Ishikawa (cell line): ENCODE results near the gene IPPK.

ENCODE experiments used
- CEBPB ChIP-seq: IDR thresholded peaks from 2 replicates; pipeline ENCODE4 v1.6.1; 2012
- CREB1 ChIP-seq: IDR thresholded peaks from 2 replicates; pipeline ENCODE4 v1.6.1; 2012; ENCODE audit warnings: low read depth
- EGR1 ChIP-seq: IDR thresholded peaks from 2 replicates; pipeline ENCODE4 v1.6.1; 2012
- EP300 ChIP-seq: IDR thresholded peaks from 2 replicates; pipeline ENCODE4 v1.6.1; 2012; ENCODE audit warnings: borderline replicate concordance
- NFIC ChIP-seq: IDR thresholded peaks from 2 replicates; pipeline ENCODE4 v1.6.1; 2012
- RAD21 ChIP-seq: IDR thresholded peaks from 2 replicates; pipeline ENCODE4 v1.6.1; 2012; ENCODE audit warnings: low read depth
- TAF1 ChIP-seq: IDR thresholded peaks from 2 replicates; pipeline ENCODE4 v1.6.1; 2012; ENCODE audit warnings: low read depth, mild to moderate bottlenecking
- TCF12 ChIP-seq: IDR thresholded peaks from 2 replicates; pipeline ENCODE4 v1.6.1; 2012; ENCODE audit warnings: low read depth
- TEAD4 ChIP-seq: IDR thresholded peaks from 2 replicates; pipeline ENCODE4 v1.6.1; 2012
- YY1 ChIP-seq: IDR thresholded peaks from 2 replicates; pipeline ENCODE4 v1.6.1; 2012; ENCODE audit warnings: low read depth
- ZBTB7A ChIP-seq: IDR thresholded peaks from 2 replicates; pipeline ENCODE4 v1.6.1; 2012; ENCODE audit warnings: low read depth
- TF ChIP-seq, protein P1 (sequence below): IDR thresholded peaks from 2 replicates; pipeline ENCODE4 v1.6.1; 2012
- TF ChIP-seq, protein P2 (sequence below): IDR thresholded peaks from 2 replicates; pipeline ENCODE4 v1.6.1; 2012; ENCODE audit warnings: low read depth, mild to moderate bottlenecking

DNA sequence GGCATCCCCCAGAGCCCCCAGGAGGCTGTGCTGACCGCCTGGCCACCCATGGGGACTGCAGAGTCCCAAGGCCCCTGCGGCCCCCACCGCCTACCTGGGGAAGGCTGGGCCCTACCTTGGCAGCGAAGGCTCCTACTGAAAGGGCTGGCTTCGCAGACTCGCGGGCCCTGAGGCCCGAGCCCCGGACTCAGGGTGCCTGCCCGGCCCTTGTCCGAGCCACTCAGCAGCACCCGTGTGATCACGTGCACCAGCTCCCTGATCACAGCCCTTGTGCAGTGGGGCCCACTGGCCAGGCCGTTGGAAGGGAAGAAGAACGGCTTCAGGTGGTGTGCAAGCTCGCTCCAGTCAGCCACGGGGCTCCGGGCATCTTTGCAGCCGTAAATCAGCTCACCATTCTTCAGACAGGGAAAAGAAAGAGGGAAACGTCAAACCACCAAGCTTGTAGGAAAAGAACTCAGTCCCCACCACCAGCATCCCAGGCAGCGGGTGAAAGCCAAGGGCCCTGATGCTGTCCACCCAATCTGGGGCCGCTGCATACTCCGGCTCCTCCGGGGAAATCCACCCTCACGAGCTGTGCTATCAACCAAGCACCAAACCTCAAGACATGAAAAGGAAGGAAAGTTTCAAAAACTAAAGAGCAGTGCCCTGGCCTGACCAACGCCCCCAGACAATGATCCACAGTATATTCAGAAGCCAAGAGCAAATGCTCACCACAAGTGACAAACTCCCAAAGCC, 31.9 kb downstream of the IPPK start:
- TF ChIP-seq TAF1 (no peak), YY1 (no peak), ZBTB7A (no peak), RAD21 (no peak), TEAD4 (no peak), NFIC (no peak), CEBPB (no peak), CREB1 (no peak), EP300 (no peak), TCF12 (no peak), EGR1 (no peak)
- TF ChIP-seq, protein P1, sequence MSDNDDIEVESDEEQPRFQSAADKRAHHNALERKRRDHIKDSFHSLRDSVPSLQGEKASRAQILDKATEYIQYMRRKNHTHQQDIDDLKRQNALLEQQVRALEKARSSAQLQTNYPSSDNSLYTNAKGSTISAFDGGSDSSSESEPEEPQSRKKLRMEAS = no peak
- TF ChIP-seq, protein P2, sequence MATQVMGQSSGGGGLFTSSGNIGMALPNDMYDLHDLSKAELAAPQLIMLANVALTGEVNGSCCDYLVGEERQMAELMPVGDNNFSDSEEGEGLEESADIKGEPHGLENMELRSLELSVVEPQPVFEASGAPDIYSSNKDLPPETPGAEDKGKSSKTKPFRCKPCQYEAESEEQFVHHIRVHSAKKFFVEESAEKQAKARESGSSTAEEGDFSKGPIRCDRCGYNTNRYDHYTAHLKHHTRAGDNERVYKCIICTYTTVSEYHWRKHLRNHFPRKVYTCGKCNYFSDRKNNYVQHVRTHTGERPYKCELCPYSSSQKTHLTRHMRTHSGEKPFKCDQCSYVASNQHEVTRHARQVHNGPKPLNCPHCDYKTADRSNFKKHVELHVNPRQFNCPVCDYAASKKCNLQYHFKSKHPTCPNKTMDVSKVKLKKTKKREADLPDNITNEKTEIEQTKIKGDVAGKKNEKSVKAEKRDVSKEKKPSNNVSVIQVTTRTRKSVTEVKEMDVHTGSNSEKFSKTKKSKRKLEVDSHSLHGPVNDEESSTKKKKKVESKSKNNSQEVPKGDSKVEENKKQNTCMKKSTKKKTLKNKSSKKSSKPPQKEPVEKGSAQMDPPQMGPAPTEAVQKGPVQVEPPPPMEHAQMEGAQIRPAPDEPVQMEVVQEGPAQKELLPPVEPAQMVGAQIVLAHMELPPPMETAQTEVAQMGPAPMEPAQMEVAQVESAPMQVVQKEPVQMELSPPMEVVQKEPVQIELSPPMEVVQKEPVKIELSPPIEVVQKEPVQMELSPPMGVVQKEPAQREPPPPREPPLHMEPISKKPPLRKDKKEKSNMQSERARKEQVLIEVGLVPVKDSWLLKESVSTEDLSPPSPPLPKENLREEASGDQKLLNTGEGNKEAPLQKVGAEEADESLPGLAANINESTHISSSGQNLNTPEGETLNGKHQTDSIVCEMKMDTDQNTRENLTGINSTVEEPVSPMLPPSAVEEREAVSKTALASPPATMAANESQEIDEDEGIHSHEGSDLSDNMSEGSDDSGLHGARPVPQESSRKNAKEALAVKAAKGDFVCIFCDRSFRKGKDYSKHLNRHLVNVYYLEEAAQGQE = no peak
